ENCODE results near the gene KRTAP7-1. TPM values are rescaled to one million over a fixed set of nuclear protein-coding genes. Genes with fewer than 3 reads are reported as not detected.

Gene KRTAP7-1
- not detected for polyA plus RNA-seq (ENCODE audit: insufficient read length in 3 of 3)
- long read RNA-seq, donor 1, result 0 reads
- long read RNA-seq, donor 2, result 0 reads
- long read RNA-seq, donor 3, result 0 reads
- long read RNA-seq, donor 4, result 0 reads
- long read RNA-seq, donor 5, result 0 reads
- long read RNA-seq, donor 6, result 0 reads
- long read RNA-seq, donor 7, result 0 reads
- long read RNA-seq, donor 8, result 0 reads
- long read RNA-seq, donor 9, result 0 reads
- long read RNA-seq, donor 10, result 0 reads
- long read RNA-seq, donor 11, result 0 reads
- long read RNA-seq, donor 12, result 0 reads
- long read RNA-seq, donor 13, result 0 reads
- long read RNA-seq, donor 14, result 0 reads
- long read RNA-seq, donor 15, result 0 reads
- long read RNA-seq, donor 16, result 0 reads

GRCh38 chr21:30829659-30830058, at the start of gene KRTAP7-1:
KRTAP7-1 (minus strand) TSS chr21:30829759; CDS start chr21:30829698, 61 bp downstream.
- DNase-seq (ENCODE audit: extremely low read depth in 1 of 11, low read depth in 9 of 11, low spot score in 4 of 11), result no peak

- no peak for DNase-seq (ENCODE audit: extremely low read depth in 1 of 11, low read depth in 9 of 11, low spot score in 4 of 11)
Measured at GRCh38 chr21:30874526-30874925, 45.0 kb upstream of the KRTAP7-1 start.

- DNase-seq (ENCODE audit: extremely low read depth in 1 of 11, low read depth in 9 of 11, low spot score in 4 of 11), result no peak
Measured at GRCh38 chr21:30847627-30848500, 18.3 kb upstream of the KRTAP7-1 start.

- no peak for DNase-seq (ENCODE audit: extremely low read depth in 1 of 11, low read depth in 9 of 11, low spot score in 4 of 11)
Measured at GRCh38 chr21:30842990-30843389, 13.4 kb upstream of the KRTAP7-1 start.

GRCh38 chr21:30839304-30839703, 9.7 kb upstream of the KRTAP7-1 start:
- peak in 2 of 11 donors; percentile 3 to 7 for DNase-seq (ENCODE audit: extremely low read depth in 1 of 11, low read depth in 9 of 11, low spot score in 4 of 11)

GRCh38 chr21:30838536-30838935, 9.0 kb upstream of the KRTAP7-1 start:
- no peak for DNase-seq (ENCODE audit: extremely low read depth in 1 of 11, low read depth in 9 of 11, low spot score in 4 of 11)

- no peak for DNase-seq (ENCODE audit: extremely low read depth in 1 of 11, low read depth in 9 of 11, low spot score in 4 of 11)
Measured at GRCh38 chr21:30831194-30831765, 1.7 kb upstream of the KRTAP7-1 start.

- no peak for DNase-seq (ENCODE audit: extremely low read depth in 1 of 11, low read depth in 9 of 11, low spot score in 4 of 11)
Measured at GRCh38 chr21:30818837-30819610, 10.5 kb downstream of the KRTAP7-1 start.

- DNase-seq (ENCODE audit: extremely low read depth in 1 of 11, low read depth in 9 of 11, low spot score in 4 of 11), result no peak
Measured at GRCh38 chr21:30813174-30813573, 16.4 kb downstream of the KRTAP7-1 start, which contains the start of gene KRTAP8-1. KRTAP8-1 (minus strand) TSS chr21:30813274; CDS start chr21:30813220, 54 bp downstream.

GRCh38 chr21:30800605-30801004, 29.0 kb downstream of the KRTAP7-1 start:
- no peak for DNase-seq (ENCODE audit: extremely low read depth in 1 of 11, low read depth in 9 of 11, low spot score in 4 of 11)

GRCh38 chr21:30793581-30794314, 35.8 kb downstream of the KRTAP7-1 start:
- no peak for DNase-seq (ENCODE audit: extremely low read depth in 1 of 11, low read depth in 9 of 11, low spot score in 4 of 11)

GRCh38 chr21:30779249-30779648, 50.3 kb downstream of the KRTAP7-1 start:
- DNase-seq (ENCODE audit: extremely low read depth in 1 of 11, low read depth in 9 of 11, low spot score in 4 of 11), result no peak

Other genes starting within 250 kb of the KRTAP7-1 start
- not detected for gene KRTAP22-2, start 239.4 kb downstream of the KRTAP7-1 start, polyA plus RNA-seq (ENCODE audit: insufficient read length in 3 of 3)
- not detected for gene KRTAP6-3, start 237.3 kb downstream of the KRTAP7-1 start, polyA plus RNA-seq (ENCODE audit: insufficient read length in 3 of 3)
- not detected for gene KRTAP6-2, start 230.9 kb downstream of the KRTAP7-1 start, polyA plus RNA-seq (ENCODE audit: insufficient read length in 3 of 3)
- not detected for gene KRTAP22-1, start 228.7 kb downstream of the KRTAP7-1 start, polyA plus RNA-seq (ENCODE audit: insufficient read length in 3 of 3)
- gene KRTAP6-1, start 215.8 kb downstream of the KRTAP7-1 start, polyA plus RNA-seq (ENCODE audit: insufficient read length in 3 of 3), result not detected
- gene KRTAP20-1, start 213.3 kb downstream of the KRTAP7-1 start, polyA plus RNA-seq (ENCODE audit: insufficient read length in 3 of 3), result not detected
- gene KRTAP20-4, start 209.1 kb downstream of the KRTAP7-1 start, polyA plus RNA-seq (ENCODE audit: insufficient read length in 3 of 3), result not detected
- gene KRTAP20-2, start 194.6 kb downstream of the KRTAP7-1 start, polyA plus RNA-seq (ENCODE audit: insufficient read length in 3 of 3), result not detected
- gene KRTAP20-3, start 186.9 kb downstream of the KRTAP7-1 start, polyA plus RNA-seq (ENCODE audit: insufficient read length in 3 of 3), result not detected
- not detected for gene KRTAP21-3, start 111.0 kb downstream of the KRTAP7-1 start, polyA plus RNA-seq (ENCODE audit: insufficient read length in 3 of 3)
- not detected for gene KRTAP21-2, start 82.5 kb downstream of the KRTAP7-1 start, polyA plus RNA-seq (ENCODE audit: insufficient read length in 3 of 3)
- not detected for gene KRTAP21-1, start 74.3 kb downstream of the KRTAP7-1 start, polyA plus RNA-seq (ENCODE audit: insufficient read length in 3 of 3)
- not detected for gene KRTAP8-1, start 16.5 kb downstream of the KRTAP7-1 start, polyA plus RNA-seq (ENCODE audit: insufficient read length in 3 of 3)
- not detected for gene KRTAP11-1, start 51.8 kb upstream of the KRTAP7-1 start, polyA plus RNA-seq (ENCODE audit: insufficient read length in 3 of 3)
- not detected for gene KRTAP19-8, start 208.7 kb upstream of the KRTAP7-1 start, polyA plus RNA-seq (ENCODE audit: insufficient read length in 3 of 3)